HG03066 (cell line): ENCODE data around the gene ATG16L2.
"Not testable (repeated sequence)": the region's sequence is repeated elsewhere in the genome, so short reads cannot be mapped to it uniquely, and the experiment has no call there.

Experiments used
- ATAC-seq: cut with Tn5 transposase; IDR thresholded peaks from one replicate; pipeline ENCODE4 v1.9.1; 2021; ENCODE audit warnings: low read depth; ENCODE audit not compliant: unreplicated experiment

ATG16L2 gene

GRCh38 chr11:72824020-72824419 lies 9.8 kb downstream of the ATG16L2 start:
- no peak for ATAC-seq

- ATAC-seq: no peak
Measured at GRCh38 chr11:72824811-72825505, 10.7 kb downstream of the ATG16L2 start.

GRCh38 chr11:72825661-72826060 lies 11.4 kb downstream of the ATG16L2 start:
- ATAC-seq: no peak

- no peak for ATAC-seq
Measured at GRCh38 chr11:72826191-72826941, 12.2 kb downstream of the ATG16L2 start.

GRCh38 chr11:72826942-72827480 lies 12.8 kb downstream of the ATG16L2 start:
- ATAC-seq: no peak

- ATAC-seq: not testable (repeated sequence)
Measured at GRCh38 chr11:72827656-72828055, 13.4 kb downstream of the ATG16L2 start.

GRCh38 chr11:72828081-72828567 lies 13.9 kb downstream of the ATG16L2 start:
- no peak for ATAC-seq

- no peak for ATAC-seq
Measured at GRCh38 chr11:72828692-72829101, 14.5 kb downstream of the ATG16L2 start.

GRCh38 chr11:72829178-72829577 lies 15.0 kb downstream of the ATG16L2 start:
- no peak for ATAC-seq

GRCh38 chr11:72829884-72830533 lies 15.8 kb downstream of the ATG16L2 start:
- ATAC-seq: no peak

- no peak for ATAC-seq
Measured at GRCh38 chr11:72831521-72832300, 17.5 kb downstream of the ATG16L2 start.

- no peak for ATAC-seq
Measured at GRCh38 chr11:72832301-72833082, 18.3 kb downstream of the ATG16L2 start.

GRCh38 chr11:72833083-72833733 lies 19.0 kb downstream of the ATG16L2 start:
- ATAC-seq: no peak

GRCh38 chr11:72833811-72834493 lies 19.7 kb downstream of the ATG16L2 start:
- no peak for ATAC-seq

GRCh38 chr11:72834905-72835304 lies 20.7 kb downstream of the ATG16L2 start:
- no peak for ATAC-seq

- ATAC-seq: no peak
Measured at GRCh38 chr11:72836111-72836510, 21.9 kb downstream of the ATG16L2 start.

GRCh38 chr11:72838691-72839305 lies 24.6 kb downstream of the ATG16L2 start:
- ATAC-seq: no peak

- no peak for ATAC-seq
Measured at GRCh38 chr11:72840780-72841179, 26.6 kb downstream of the ATG16L2 start.
